GM18498 (cell line): ENCODE results near the gene ASGR2.
"Not testable (repeated sequence)": the region's sequence is repeated elsewhere in the genome, so short reads cannot be mapped to it uniquely, and the experiment has no call there.

Experiments used
- ATAC-seq: cut with Tn5 transposase; IDR thresholded peaks from one replicate; pipeline ENCODE4 v1.9.1; 2021; ENCODE audit warnings: mild to moderate bottlenecking, moderate library complexity; ENCODE audit not compliant: unreplicated experiment

ASGR2 gene, protein sequence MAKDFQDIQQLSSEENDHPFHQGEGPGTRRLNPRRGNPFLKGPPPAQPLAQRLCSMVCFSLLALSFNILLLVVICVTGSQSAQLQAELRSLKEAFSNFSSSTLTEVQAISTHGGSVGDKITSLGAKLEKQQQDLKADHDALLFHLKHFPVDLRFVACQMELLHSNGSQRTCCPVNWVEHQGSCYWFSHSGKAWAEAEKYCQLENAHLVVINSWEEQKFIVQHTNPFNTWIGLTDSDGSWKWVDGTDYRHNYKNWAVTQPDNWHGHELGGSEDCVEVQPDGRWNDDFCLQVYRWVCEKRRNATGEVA

DNA sequence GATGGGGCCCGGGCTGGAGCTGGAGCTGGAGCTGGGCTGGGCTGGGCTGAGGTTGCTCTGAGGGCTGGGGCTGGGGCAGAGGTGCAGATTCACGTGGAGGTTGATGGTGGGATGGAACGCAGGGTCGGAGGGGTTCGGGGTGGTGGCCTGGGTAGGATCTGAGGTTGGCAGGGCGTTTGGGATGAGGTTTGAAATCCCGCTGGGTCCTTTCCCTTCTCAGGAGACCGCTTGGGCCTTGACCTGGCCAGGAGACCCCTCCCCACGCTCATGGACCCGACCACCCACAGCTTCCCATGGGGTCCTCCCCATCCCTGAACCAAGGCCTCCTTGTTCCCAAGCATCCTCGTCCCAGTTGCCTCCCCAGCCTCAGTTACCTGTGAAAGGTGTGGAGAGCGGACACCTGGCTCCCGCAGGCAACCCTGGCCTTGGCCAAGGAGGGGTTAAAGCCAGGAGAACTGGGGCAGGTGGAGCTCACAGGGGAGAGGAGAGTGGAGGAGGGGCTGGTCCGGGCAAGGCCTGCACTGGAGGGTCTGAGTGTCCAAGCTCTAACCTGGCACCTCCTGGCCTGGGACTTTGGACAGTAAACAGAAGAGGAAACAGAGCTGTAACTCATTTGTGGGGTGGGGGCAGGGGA, at the start of gene ASGR2:
TSS of gene ASGR2 (minus strand) at position 582 of the 634 bp plus-strand sequence. CDS start 582 bp downstream, outside the sequence.
- no peak for ATAC-seq

- not testable (repeated sequence) for ATAC-seq
Measured at GRCh38 chr17:7159571-7159970, 44.9 kb upstream of the ASGR2 start.

GRCh38 chr17:7158424-7158823, 43.8 kb upstream of the ASGR2 start:
- ATAC-seq = not testable (repeated sequence)

GRCh38 chr17:7156342-7156940, 41.8 kb upstream of the ASGR2 start:
- ATAC-seq = no peak

DNA sequence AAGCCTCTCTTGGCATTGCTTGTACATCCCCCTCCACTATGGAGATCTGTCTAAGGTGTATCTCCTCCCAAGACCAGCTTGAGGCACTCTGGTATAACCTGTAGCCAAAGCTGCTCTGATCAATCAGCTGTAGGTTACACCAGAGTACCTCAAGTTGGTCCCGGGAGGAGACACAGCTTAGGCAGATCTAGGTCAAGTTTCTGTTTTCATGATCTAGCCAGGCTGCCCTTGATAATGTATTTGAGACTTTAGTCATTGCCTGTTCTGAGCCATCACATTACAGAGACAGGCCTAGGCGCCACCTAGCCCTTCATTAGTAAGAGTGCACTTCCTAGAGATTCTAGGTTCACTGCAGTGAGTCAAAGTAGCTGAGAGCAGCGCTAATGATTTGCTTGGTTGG, 33.1 kb upstream of the ASGR2 start:
- ATAC-seq = no peak

DNA sequence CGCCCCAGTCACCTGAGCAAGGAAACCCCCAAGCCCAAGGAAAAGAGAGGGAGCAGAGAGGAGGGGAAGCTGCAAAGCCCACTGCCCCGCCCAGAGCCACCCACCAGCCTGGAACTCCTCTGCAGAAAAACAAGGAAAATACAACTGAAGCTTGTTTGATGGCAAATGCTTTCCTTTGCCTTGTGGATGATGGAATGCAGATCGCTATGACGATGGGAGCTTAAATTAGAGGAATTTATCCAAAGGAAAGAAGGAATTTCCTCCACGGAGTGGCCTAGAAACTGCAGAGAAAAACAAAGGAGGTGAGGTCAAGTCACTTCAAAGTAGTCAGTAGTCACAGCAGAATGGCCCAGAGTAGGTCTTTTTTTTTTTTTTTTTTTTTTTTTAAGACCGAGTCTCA, 31.5 kb upstream of the ASGR2 start:
- no peak for ATAC-seq

DNA sequence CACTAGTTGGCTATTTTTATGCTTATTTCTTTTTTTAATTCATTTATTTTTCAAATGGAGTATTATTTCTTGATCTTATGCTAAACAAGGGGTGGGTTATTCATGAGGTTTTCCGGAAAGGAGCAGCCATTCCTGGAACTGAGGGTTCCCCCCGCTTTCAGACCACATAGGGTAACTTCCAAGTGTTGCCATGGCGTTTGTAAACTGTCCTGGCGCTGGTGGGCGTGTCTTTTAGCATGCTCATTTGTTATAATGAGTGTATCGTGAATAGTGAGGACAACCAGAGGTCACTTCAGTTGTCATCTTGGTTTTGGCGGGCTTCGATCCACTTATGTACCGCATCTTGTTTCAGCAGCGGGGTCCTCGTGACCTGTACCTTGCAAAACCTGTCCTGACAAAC, 29.6 kb upstream of the ASGR2 start:
- ATAC-seq = no peak

DNA sequence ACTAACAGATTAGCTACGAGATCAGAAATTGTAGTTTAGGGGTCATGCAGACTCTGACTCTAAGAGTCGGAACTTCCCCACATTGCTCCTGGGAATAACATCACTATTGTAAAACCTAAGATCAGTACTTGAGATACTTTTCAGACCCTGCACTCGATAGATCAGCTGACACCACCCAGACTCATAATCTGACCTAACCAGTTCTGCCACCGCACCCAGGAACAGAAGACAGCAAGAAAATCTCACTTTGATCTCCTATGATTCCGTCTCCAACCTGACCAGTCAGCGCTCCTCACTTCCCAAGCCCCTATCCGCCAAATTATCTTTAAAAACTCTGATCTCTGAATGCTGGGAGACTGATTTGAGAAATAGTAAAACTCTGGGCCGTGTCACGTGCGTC, 27.2 kb upstream of the ASGR2 start:
- no peak for ATAC-seq

DNA sequence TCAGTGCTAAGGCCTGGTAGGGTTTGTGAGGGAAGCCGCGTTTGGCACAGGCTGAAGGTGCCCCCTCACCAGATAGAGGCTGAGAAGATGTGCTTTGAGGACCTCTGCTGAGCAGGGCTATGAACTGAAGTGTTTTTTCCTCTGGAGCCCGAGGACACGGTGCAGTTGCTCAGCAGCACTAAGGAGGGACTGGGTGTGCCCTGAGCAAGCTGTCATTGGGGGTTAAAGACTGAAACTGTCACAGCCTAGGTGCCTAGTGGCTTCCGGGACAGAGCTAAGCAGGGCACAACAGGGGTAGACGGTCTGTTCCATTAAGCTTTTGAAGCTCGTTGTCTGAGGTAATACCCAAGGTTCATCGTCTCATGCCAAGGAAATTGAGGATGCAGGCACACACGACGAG, 24.8 kb upstream of the ASGR2 start:
- no peak for ATAC-seq

GRCh38 chr17:7138800-7139381, 24.3 kb upstream of the ASGR2 start:
- ATAC-seq = no peak

DNA sequence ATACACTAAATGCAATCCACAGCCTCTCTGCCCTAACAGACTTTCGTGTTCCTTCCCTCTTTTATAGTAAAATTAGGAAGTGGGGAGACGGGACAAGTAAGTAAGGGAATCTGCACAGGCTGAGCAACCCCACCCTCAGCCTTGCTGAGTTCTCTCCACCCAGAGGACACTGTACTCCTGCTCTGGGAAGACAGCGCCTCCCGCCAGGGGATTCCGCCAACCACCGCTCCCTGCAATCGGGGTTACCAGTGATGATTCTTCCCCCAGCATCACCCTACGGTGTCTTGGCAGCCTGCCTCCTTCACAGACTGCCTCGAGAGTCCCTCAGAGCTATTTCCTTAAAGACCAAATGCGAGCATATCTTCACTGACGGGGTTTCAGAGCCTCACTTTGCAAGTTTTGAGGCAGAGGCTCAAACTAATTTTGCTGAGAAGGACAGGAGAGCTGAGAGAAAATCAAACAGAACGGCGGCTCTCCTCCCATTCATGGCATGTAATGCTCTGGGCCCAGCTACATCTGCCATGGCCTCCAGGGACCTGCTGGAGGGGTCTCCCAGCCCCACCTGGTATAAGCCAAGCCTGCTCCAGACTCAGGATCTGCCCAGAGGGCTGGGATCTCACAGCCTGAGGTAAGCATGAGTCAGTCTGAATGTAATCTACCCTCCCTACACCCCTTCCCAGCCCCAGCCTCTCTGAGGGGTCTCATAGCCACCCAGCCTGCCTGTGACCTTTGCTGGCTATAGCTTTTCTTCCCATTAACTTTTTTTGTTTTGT, 22.7 kb upstream of the ASGR2 start:
- no peak for ATAC-seq

- no peak for ATAC-seq
Measured at GRCh38 chr17:7136266-7136877, 21.8 kb upstream of the ASGR2 start.

DNA sequence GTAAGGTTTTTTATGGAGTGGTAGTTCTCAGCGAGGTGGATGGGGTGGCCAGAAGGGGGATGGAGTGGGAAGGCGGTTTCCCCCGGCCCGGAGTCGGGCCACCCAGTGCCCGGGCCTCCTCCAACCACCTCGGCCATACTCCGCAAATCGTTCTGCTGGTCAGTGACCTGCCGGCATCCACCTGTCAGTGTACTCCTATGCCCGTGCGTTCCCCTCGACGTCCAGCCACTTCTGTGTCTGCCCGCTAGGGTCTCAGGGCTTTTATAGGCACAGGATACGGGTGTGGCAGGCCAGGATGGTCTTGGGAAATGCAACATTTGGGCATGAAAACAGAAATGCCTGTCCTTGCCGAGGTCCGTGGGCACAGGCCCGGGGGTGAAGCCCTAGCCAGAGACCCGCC, 19.3 kb upstream of the ASGR2 start:
- ATAC-seq = no peak

GRCh38 chr17:7133424-7133823, 18.8 kb upstream of the ASGR2 start:
- no peak for ATAC-seq

DNA sequence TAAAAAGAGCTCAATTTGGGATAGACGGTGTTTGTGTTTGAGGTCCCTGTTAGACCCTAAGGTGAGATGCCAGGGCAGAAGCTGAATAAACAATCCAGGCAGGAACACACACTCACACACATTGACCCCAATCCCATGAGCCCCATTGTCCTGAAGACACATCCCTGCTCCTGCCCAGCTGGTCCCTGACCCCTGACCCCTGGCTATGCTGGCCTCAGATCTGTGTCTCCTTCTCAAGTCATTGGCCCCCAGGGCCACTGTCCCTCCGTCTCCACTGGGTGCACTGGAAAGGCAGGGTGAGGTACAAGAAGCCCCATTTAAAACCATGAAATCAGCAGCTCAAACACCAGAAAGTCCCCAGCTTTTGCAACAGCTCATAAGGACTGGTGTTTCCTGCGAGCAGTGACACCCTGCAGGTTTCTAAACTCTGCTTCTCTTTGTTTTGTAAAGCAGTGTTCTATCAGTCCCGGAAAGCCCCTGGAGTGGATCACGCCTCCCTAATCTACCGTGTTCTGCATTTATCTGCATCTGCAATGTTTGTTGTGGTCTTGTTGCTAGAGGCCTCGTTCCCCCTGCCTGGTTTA, 18.0 kb upstream of the ASGR2 start:
- ATAC-seq = peak; percentile 66

DNA sequence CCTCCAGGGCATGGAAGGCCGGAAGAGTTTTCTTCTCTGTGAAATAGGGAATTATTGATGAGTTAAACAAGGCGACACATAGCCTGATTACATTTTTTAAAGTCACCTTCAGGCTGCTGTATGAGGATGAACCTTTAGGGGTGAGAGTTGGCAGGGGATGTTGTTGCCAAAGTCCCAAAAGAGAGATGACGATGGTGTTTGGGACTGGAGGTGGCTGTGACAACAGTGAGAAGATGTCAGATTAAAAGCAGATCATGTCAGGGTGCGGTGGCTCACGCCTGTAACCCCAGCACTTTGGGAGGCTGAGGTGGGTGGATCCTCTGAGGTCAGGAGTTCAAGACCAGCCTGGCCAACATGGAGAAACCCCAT, 16.8 kb upstream of the ASGR2 start:
- ATAC-seq = no peak

DNA sequence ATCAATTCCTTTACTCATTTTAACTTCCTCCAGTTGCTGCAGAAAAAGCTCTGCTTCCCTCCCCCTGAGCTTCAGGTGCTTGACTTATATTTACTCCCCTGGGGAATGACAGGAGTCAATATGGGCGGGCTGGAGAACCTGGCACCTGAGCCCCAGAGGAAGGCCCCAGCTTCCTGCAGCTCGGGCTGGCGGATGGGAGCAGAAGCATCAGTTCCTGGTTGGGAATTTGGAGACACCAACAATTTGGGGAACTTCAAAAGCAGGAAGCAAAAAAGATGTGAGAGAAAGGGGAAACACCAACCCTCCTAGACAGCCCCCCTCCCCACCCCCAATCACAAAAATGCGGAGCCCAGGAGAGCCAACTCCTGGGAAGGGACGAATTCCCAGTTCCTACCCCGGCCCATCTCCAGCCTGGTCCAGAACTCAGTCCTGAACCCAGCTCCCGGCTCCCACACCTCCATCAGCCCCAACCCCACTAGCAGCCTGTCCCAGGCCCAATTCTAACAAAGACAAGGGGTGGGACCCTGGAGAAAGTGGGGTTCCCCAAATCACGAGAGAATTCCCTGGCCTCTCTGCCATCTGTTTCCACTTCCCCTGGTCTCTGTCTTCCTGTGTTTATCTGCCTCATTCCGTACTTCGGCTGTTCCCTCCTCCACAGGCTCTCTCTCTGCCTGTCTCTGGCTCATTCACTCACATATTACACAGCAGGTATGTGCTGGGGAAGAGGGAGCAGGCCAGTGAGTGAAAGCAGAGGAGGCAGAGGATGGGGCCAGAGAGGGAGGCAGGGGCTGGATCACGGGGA, 16.2 kb upstream of the ASGR2 start:
- no peak for ATAC-seq

DNA sequence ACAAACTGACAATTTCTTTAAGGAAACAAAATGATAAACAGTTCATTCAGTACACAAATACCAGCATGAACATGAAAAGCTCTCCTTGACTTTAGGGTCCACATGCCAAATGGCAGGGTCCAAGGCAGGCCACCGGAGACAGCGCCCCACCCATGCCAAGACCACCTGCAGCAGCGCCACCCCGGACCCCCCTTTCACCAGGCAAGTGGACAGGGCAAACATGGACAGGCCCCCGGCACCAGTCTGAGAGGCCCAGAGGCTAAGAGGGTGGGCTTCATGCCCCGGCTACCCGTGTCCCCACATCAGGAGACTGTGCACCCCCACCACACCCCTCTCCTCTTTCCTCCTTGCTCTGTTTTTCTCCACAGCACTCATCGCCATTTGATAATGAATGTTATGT, 14.7 kb upstream of the ASGR2 start:
- ATAC-seq = no peak

GRCh38 chr17:7128160-7128559, 13.5 kb upstream of the ASGR2 start:
- ATAC-seq = no peak

- ATAC-seq = not testable (repeated sequence)
Measured at GRCh38 chr17:7127501-7127900, 12.9 kb upstream of the ASGR2 start.
